MCF 10A (cell line): Measurements from ENCODE around the gene SHPK. TPM values are rescaled to one million over a fixed set of nuclear protein-coding genes. Genes with fewer than 3 reads are reported as not detected.

Experiments used
- BruUV-seq: library from RNA; stranded (reverse); fragments of 400-500 nt; replicated peaks from 2 replicates; lab custom pipeline; 2021; lab: Mats Ljungman, UMichigan
- CTCF ChIA-PET: fragments of 300-600 bp; sonication (Branson Sonifier 250); formaldehyde crosslinking; extraction: SDS; loops from one replicate; lab custom pipeline; 2021; ENCODE audit warnings: antibody characterized with exemption, inconsistent platforms; lab: Yijun Ruan, JAX
- POLR2A ChIA-PET: fragments of 300-600, 350-650 bp; sonication (Branson Sonifier 250); formaldehyde crosslinking; extraction: SDS; loops from one replicate; lab custom pipeline; 2020; ENCODE audit warnings: antibody characterized with exemption, inconsistent platforms; lab: Yijun Ruan, JAX
- DNase-seq: peaks from one replicate; pipeline ENCODE4 v3.0.0-alpha.2; 2018; ENCODE audit not compliant: unreplicated experiment
- H3K27ac Mint-ChIP-seq: one replicate; pipeline ENCODE4 v1.8.0; 2022; ENCODE audit warnings: mild to moderate bottlenecking, low read depth, mixed read lengths; ENCODE audit not compliant: unreplicated experiment
- H3K27me3 Mint-ChIP-seq: one replicate; pipeline ENCODE4 v1.8.0; 2022; ENCODE audit warnings: mixed read lengths; ENCODE audit not compliant: insufficient read depth, unreplicated experiment
- H3K36me3 Mint-ChIP-seq: one replicate; pipeline ENCODE4 v1.8.0; 2022; ENCODE audit warnings: mild to moderate bottlenecking, moderate library complexity, mixed read lengths; ENCODE audit not compliant: insufficient read depth, unreplicated experiment
- H3K4me1 Mint-ChIP-seq: one replicate; pipeline ENCODE4 v1.8.0; 2022; ENCODE audit warnings: mixed read lengths; ENCODE audit not compliant: insufficient read depth, unreplicated experiment
- H3K4me3 Mint-ChIP-seq: one replicate; pipeline ENCODE4 v1.8.0; 2022; ENCODE audit warnings: mild to moderate bottlenecking, moderate library complexity, mixed read lengths; ENCODE audit not compliant: unreplicated experiment
- H3K9me3 Mint-ChIP-seq: one replicate; pipeline ENCODE4 v1.8.0; 2022; ENCODE audit warnings: mixed read lengths; ENCODE audit not compliant: unreplicated experiment
- intact Hi-C: fragments of 100-400 bp; cut with micrococcal nuclease; formaldehyde crosslinking; loops from 2 replicates; pipeline ENCODE4 v1.14.1; 2022
- total RNA-seq: library from RNA; stranded (reverse); gene quantifications from 2 replicates; pipeline ENCODE4 v1.2.3, GENCODE V29; 2022
- TF ChIP-seq, protein P1 (sequence below): fragments of 200-600 bp; IDR thresholded peaks from one replicate; pipeline ENCODE4 v1.8.0; 2022; ENCODE audit warnings: antibody characterized with exemption, mild to moderate bottlenecking; ENCODE audit not compliant: unreplicated experiment

SHPK gene
- total RNA-seq, 1 experiment from 2014 or later: 6.3 TPM

DNA sequence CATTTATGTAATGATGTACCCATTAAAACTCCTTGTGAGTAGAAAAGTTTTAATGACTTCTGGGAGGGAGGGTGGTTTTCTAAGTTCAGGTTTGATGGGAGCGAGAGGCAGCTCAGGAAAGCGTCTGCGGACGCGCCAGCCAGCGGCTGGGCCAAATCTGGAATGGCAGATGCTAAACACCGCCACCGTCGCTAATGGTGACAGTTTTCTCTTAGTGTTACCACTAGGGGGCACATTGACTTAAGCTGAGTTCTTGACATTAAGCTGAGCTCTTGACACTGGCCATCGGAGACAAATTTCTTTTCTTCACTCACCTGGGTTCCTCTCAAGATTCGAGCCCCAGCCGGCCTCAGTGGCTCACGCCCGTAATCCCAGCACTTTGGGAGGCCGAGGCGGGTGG lies 33.6 kb downstream of the SHPK start:
- Mint-ChIP-seq H3K36me3 (no peaks in the 10 kb centered on the region), H3K4me1 (peaks cover 11% of the 10 kb centered on the region), H3K9me3 (no peaks in the 10 kb centered on the region), H3K27me3 (no peaks in the 10 kb centered on the region), H3K4me3 (no peak overlapping the region), H3K27ac (no peak overlapping the region)
- intact Hi-C loops: no loop called here
- CTCF ChIA-PET: interaction anchor here (0.7 to 1.0 kb wide), 3 partner anchors 42 to 821 kb away, joined by 3 to 4 read pairs (median 3); no protein-coding TSS in a partner anchor
- peak; percentile 34 for DNase-seq
- TF ChIP-seq, protein P1, sequence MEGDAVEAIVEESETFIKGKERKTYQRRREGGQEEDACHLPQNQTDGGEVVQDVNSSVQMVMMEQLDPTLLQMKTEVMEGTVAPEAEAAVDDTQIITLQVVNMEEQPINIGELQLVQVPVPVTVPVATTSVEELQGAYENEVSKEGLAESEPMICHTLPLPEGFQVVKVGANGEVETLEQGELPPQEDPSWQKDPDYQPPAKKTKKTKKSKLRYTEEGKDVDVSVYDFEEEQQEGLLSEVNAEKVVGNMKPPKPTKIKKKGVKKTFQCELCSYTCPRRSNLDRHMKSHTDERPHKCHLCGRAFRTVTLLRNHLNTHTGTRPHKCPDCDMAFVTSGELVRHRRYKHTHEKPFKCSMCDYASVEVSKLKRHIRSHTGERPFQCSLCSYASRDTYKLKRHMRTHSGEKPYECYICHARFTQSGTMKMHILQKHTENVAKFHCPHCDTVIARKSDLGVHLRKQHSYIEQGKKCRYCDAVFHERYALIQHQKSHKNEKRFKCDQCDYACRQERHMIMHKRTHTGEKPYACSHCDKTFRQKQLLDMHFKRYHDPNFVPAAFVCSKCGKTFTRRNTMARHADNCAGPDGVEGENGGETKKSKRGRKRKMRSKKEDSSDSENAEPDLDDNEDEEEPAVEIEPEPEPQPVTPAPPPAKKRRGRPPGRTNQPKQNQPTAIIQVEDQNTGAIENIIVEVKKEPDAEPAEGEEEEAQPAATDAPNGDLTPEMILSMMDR: no peak
- no TSS peak for BruUV-seq
- POLR2A ChIA-PET: interaction anchor here (0.6 to 1.4 kb wide), 4 partner anchors 34 to 288 kb away, joined by 3 to 5 read pairs (median 4); partner anchors contain the start of genes CTNS and SHPK

DNA sequence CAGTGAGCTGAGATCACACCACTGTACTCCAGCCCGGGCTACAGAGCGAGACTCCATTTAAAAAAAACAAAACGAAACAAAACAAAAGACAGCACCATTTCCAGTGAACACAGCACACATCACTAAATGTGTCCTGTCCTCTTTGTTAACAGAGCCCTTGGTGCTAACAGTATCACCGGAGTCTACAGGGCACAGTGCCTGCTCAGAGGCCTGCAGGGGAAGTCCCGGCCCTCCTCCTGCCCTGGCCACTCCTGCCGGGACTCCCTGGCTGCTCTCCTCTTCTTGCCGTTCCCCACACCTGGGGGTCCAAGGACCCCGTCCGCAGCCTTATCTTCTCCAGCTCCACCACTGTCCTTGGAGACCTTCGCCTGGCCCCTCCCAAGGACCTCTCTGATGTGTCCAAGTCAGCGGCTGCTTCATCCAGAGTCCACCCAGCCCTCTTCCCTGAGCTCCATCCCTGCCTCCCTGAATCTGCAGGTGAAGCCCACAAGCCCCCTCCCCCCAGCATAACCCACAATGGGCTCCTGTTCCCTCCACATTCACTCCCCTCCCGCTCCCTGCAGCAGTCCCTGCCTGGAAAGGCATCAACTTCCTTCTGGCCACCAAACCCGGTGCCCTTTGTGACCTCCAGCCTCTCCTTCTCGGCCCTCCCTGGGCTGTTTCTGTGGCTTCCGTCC lies 35.4 kb downstream of the SHPK start:
- no TSS peak for BruUV-seq
- ChIA-PET CTCF (interaction anchor here (0.6 kb wide), 1 partner anchor 226 kb away, joined by 4 read pairs; no protein-coding TSS in a partner anchor), POLR2A (no interaction called here)

DNA sequence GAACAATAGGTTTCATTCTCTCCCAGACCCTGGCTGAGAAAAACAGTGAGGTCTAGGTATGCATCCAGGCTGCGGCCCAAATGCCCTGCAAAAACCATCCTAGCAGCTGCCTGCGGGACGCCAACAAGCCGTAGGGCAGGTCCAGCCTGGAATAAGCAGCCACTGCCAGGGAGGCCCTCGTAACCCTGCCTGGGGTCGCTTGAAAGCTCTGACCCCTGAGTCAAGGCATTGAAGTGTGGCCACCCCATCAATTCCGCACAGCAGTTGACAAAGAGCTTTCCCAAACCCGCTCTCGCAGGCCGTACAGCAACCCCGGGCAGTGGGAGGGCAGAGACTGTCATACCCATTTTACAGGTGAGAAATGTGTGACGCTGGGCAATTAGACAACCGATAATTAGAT lies 38.0 kb downstream of the SHPK start:
- no TSS peak for BruUV-seq
- H3K27ac Mint-ChIP-seq: no peak overlapping the region
- TF ChIP-seq, protein P1: no peak
- DNase-seq: no peak
- peaks cover under 1% of the 10 kb centered on the region for H3K4me1 Mint-ChIP-seq
- CTCF ChIA-PET: interaction anchor here (0.5 to 0.6 kb wide), 2 partner anchors 209 to 769 kb away, joined by 3 to 4 read pairs; no protein-coding TSS in a partner anchor
- no peaks in the 10 kb centered on the region for H3K27me3 Mint-ChIP-seq
- intact Hi-C loops: no loop called here
- H3K36me3 Mint-ChIP-seq: no peaks in the 10 kb centered on the region
- POLR2A ChIA-PET: no interaction called here
- H3K9me3 Mint-ChIP-seq: no peaks in the 10 kb centered on the region
- H3K4me3 Mint-ChIP-seq: no peak overlapping the region

More for the DNA sequence above, 35.4 kb downstream of the SHPK start:
- Mint-ChIP-seq H3K9me3 (no peaks in the 10 kb centered on the region), H3K4me1 (peaks cover 11% of the 10 kb centered on the region), H3K27me3 (no peaks in the 10 kb centered on the region), H3K27ac (no peak overlapping the region), H3K36me3 (no peaks in the 10 kb centered on the region), H3K4me3 (no peak overlapping the region)
- intact Hi-C loops: no loop called here
- no peak for DNase-seq
- TF ChIP-seq, protein P1: no peak

DNA sequence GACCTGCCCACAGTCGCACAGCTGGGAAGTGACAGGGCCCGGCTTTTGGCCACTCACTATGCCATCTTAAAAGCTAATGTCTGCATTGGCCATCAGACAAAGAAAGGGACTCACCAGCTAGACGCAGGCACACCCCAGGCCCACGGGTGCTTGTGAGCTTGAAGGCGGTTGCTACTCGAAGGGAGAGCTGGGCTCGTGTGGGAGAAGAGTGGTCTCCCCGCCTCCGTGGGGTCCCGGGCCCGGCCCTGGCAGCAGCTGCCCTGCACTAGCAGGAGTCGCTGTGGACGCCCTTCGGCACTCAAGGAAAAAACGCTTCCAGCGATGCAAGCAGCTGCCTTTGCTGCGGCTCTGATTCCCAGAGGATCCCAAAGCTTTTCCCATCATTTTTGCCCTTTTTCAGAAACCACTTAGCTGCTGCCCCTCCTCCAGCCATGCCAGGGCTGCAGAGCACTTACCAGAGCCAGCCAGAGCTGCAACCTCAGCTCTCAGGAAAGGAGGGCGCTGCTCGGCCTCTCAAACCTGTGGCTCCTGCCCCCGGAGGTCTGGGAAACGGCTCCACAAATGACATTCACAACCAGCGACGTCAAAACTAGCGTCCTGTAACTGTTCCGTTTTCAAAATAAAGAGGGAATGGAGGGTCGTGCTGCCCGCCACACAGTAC lies 39.1 kb downstream of the SHPK start:
- H3K27ac Mint-ChIP-seq: no peak overlapping the region
- BruUV-seq: no TSS peak
- CTCF ChIA-PET: no interaction called here
- H3K27me3 Mint-ChIP-seq: no peaks in the 10 kb centered on the region
- H3K9me3 Mint-ChIP-seq: no peaks in the 10 kb centered on the region
- POLR2A ChIA-PET: no interaction called here
- intact Hi-C loops: no loop called here
- no peaks in the 10 kb centered on the region for H3K36me3 Mint-ChIP-seq
- no peak for DNase-seq
- TF ChIP-seq, protein P1: no peak
- H3K4me3 Mint-ChIP-seq: no peak overlapping the region
- no peaks in the 10 kb centered on the region for H3K4me1 Mint-ChIP-seq
